ENCODE data around the gene GSPT1. TPM values are rescaled to one million over a fixed set of nuclear protein-coding genes. Genes with fewer than 3 reads are reported as not detected.

The GSPT1 gene
- total RNA-seq, 1 experiment from 2014 or later = 194 TPM

- Histone ChIP-seq H3K27ac (ENCODE audit: low read length) (peak overlapping the region; percentile 98), H3K4me1 (ENCODE audit: control insufficient read depth, insufficient read depth, low read length) (peaks cover 22% of the 10 kb centered on the region), H3K9me3 (ENCODE audit: control insufficient read depth, insufficient read depth, low read depth, low read length) (no peaks in the 10 kb centered on the region), H3K4me3 (ENCODE audit: low read depth in 2 of 2, low read length in 2 of 2) (peak overlapping the region; percentile 69 to 92), H3K36me3 (ENCODE audit: control insufficient read depth, insufficient read depth, low read length) (0 out of 2 replicates have a peak, but pooled peaks cover 4% of the 10 kb centered on the region), H3K27me3 (ENCODE audit: control insufficient read depth, insufficient read depth, low read length) (no peaks in the 10 kb centered on the region)
- BruUV-seq (replicated peaks) = TSS peak; percentile 81
- in situ Hi-C loops (cut with HindIII; ENCODE audit: low pct_unique_long_range_greater_than_20kb, low sequenced_read_pairs) (no loop called here), intact Hi-C loops (cut with micrococcal nuclease; ENCODE audit: unreplicated experiment) (no loop called here)
- POLR2A ChIA-PET = no interaction called here
- DNase-seq (ENCODE audit: low read depth, low spot score) (peak; percentile 69), ATAC-seq (peak; percentile 66)
- CTCF ChIA-PET = interaction anchor here (0.5 to 1.7 kb wide), 2 partner anchors 151 to 169 kb away, joined by 3 to 5 read pairs; no protein-coding TSS in a partner anchor
- no peak for TF ChIP-seq SIN3A (IDR thresholded peaks at IDR 0.05; ENCODE audit: borderline replicate concordance, insufficient read depth, low read depth, low read length)
- TF ChIP-seq POLR2AphosphoS5 (IDR thresholded peaks at IDR 0.05; ENCODE audit: low read depth, low read length) = no peak
- TF ChIP-seq REST (IDR thresholded peaks at IDR 0.05; ENCODE audit: insufficient read depth in 1 of 2, low read depth in 2 of 2, low read length in 1 of 2) = no peak
- no peak for TF ChIP-seq CTCF (IDR thresholded peaks at IDR 0.05)
- no peak for TF ChIP-seq TCF7L2 (IDR thresholded peaks at IDR 0.05; ENCODE audit: low read depth, low read length)
Measured at GRCh38 chr16:11916524-11917285, 949 bp upstream of the GSPT1 start.

GRCh38 chr16:11915114-11915643, 577 bp downstream of the GSPT1 start:
- TF ChIP-seq REST (IDR thresholded peaks at IDR 0.05; ENCODE audit: insufficient read depth in 1 of 2, low read depth in 2 of 2, low read length in 1 of 2) (no peak), TCF7L2 (IDR thresholded peaks at IDR 0.05; ENCODE audit: low read depth, low read length) (no peak), SIN3A (IDR thresholded peaks at IDR 0.05; ENCODE audit: borderline replicate concordance, insufficient read depth, low read depth, low read length) (no peak; the same call in 1 of the 2 replicates), POLR2AphosphoS5 (IDR thresholded peaks at IDR 0.05; ENCODE audit: low read depth, low read length) (no peak), CTCF (IDR thresholded peaks at IDR 0.05) (no peak)
- ChIA-PET POLR2A (no interaction called here), CTCF (no interaction called here)
- BruUV-seq (replicated peaks) = no TSS peak
- ATAC-seq (peak; percentile 7), DNase-seq (ENCODE audit: low read depth, low spot score) (no peak)
- Histone ChIP-seq H3K36me3 (ENCODE audit: control insufficient read depth, insufficient read depth, low read length) (0 out of 2 replicates have a peak, but pooled peaks cover 4% of the 10 kb centered on the region), H3K27ac (ENCODE audit: low read length) (peak overlapping the region; percentile 93), H3K27me3 (ENCODE audit: control insufficient read depth, insufficient read depth, low read length) (no peaks in the 10 kb centered on the region), H3K4me3 (ENCODE audit: low read depth in 2 of 2, low read length in 2 of 2) (peak overlapping the region; percentile 77 to 92), H3K4me1 (ENCODE audit: control insufficient read depth, insufficient read depth, low read length) (peaks cover 32% of the 10 kb centered on the region), H3K9me3 (ENCODE audit: control insufficient read depth, insufficient read depth, low read depth, low read length) (no peaks in the 10 kb centered on the region)
- in situ Hi-C loops (cut with HindIII; ENCODE audit: low pct_unique_long_range_greater_than_20kb, low sequenced_read_pairs) = no loop called here
- intact Hi-C loops (cut with micrococcal nuclease; ENCODE audit: unreplicated experiment) = no loop called here

Data from Panc1 (cell line).